Measurements from ENCODE around the gene KRT24.

Gene KRT24

GRCh38 chr17:40714473-40714872, 10.9 kb upstream of the KRT24 start:
- TF ChIP-seq CTCF (IDR thresholded peaks at IDR 0.05), result no peak

GRCh38 chr17:40707745-40708144, 4.2 kb upstream of the KRT24 start:
- peak overlapping the region in 1 of 2 donors; percentile 67 for H3K27ac ChIP-seq

More at GRCh38 chr17:40714473-40714872, 10.9 kb upstream of the KRT24 start:
- Histone ChIP-seq H3K27ac (no peak overlapping the region), H3K4me3 (no peak overlapping the region)
- DNase-seq (ENCODE audit: low spot score), result no peak

GRCh38 chr17:40705584-40705983, 2.0 kb upstream of the KRT24 start:
- DNase-seq (ENCODE audit: low spot score), result no peak
- TF ChIP-seq CTCF (IDR thresholded peaks at IDR 0.05), result no peak
- Histone ChIP-seq H3K27ac (no peak overlapping the region), H3K4me3 (no peak overlapping the region)

More at GRCh38 chr17:40707745-40708144, 4.2 kb upstream of the KRT24 start:
- TF ChIP-seq CTCF (IDR thresholded peaks at IDR 0.05), result no peak
- no peak overlapping the region for H3K4me3 ChIP-seq
- peak; percentile 77 for DNase-seq (ENCODE audit: low spot score)

GRCh38 chr17:40702271-40702670, 1.3 kb downstream of the KRT24 start:
- TF ChIP-seq CTCF (IDR thresholded peaks at IDR 0.05), result no peak
- no peak overlapping the region for H3K4me3 ChIP-seq
- no peak for DNase-seq (ENCODE audit: low spot score)
- H3K27ac ChIP-seq, result no peak overlapping the region

GRCh38 chr17:40699853-40700252, 3.7 kb downstream of the KRT24 start:
- H3K4me3 ChIP-seq, result no peak overlapping the region
- DNase-seq (ENCODE audit: low spot score), result no peak
- no peak overlapping the region for H3K27ac ChIP-seq
- TF ChIP-seq CTCF (IDR thresholded peaks at IDR 0.05), result no peak

GRCh38 chr17:40699371-40699770, 4.2 kb downstream of the KRT24 start:
- no peak for DNase-seq (ENCODE audit: low spot score)

More at GRCh38 chr17:40699371-40699770, 4.2 kb downstream of the KRT24 start:
- no peak for TF ChIP-seq CTCF (IDR thresholded peaks at IDR 0.05)
- no peak overlapping the region for H3K4me3 ChIP-seq
- no peak overlapping the region for H3K27ac ChIP-seq
